KMS-11 (cell line): Measurements from ENCODE around the gene SAE1.
A peak's percentile ranks its signal among the peaks of the same experiment; 100 is the strongest.

Experiments
- H2AFZ ChIP-seq: fragments of 200-600 bp; sonication (generic); 2 replicates; pipeline ENCODE4 v1.6.1; 2016; ENCODE audit warnings: antibody characterized with exemption, mixed run types, low read depth
- H3K27ac ChIP-seq: fragments of 200-600 bp; sonication (generic); 2 replicates; pipeline ENCODE4 v1.6.1; 2016; ENCODE audit warnings: mild to moderate bottlenecking, mixed run types
- H3K27me3 ChIP-seq: fragments of 200-600 bp; sonication (generic); 2 replicates; pipeline ENCODE4 v1.6.1; 2017; ENCODE audit warnings: mild to moderate bottlenecking, low read depth, mixed run types, moderate library complexity; ENCODE audit not compliant: insufficient read depth
- H3K36me3 ChIP-seq: fragments of 200-600 bp; sonication (generic); 2 replicates; pipeline ENCODE4 v1.6.1; 2017; ENCODE audit warnings: mild to moderate bottlenecking, mixed run types; ENCODE audit not compliant: insufficient read depth
- H3K4me1 ChIP-seq: fragments of 200-600 bp; sonication (generic); 2 replicates; pipeline ENCODE4 v1.6.1; 2016; ENCODE audit warnings: mild to moderate bottlenecking, low read depth, mixed run types; ENCODE audit not compliant: poor library complexity, severe bottlenecking
- H3K4me2 ChIP-seq: fragments of 200-600 bp; sonication (generic); 2 replicates; pipeline ENCODE4 v1.7.0; 2016; ENCODE audit warnings: mild to moderate bottlenecking, mixed run types
- H3K4me3 ChIP-seq: fragments of 200-600 bp; sonication (generic); IDR thresholded peaks from 2 replicates; pipeline ENCODE4 v1.6.1; 2017; ENCODE audit warnings: low read depth, low read length, mixed read lengths; ENCODE audit not compliant: insufficient read depth
- H3K79me2 ChIP-seq: fragments of 200-600 bp; sonication (generic); 2 replicates; pipeline ENCODE4 v1.6.1; 2016; ENCODE audit warnings: low read depth, mixed run types; ENCODE audit not compliant: insufficient read depth
- H3K9ac ChIP-seq: fragments of 200-600 bp; sonication (generic); 2 replicates; pipeline ENCODE4 v1.6.1; 2016; ENCODE audit warnings: mild to moderate bottlenecking, mixed run types
- H4K20me1 ChIP-seq: fragments of 200-600 bp; sonication (generic); 2 replicates; pipeline ENCODE4 v1.6.1; 2016; ENCODE audit warnings: mild to moderate bottlenecking, mixed run types; ENCODE audit not compliant: insufficient read depth
- TF ChIP-seq, protein P1 (sequence below): fragments of 200-600 bp; sonication (generic); conservative IDR thresholded peaks from 2 replicates; pipeline ENCODE4 v1.6.1; 2017; ENCODE audit warnings: low read depth, mild to moderate bottlenecking, antibody characterized with exemption, low read length, moderate library complexity, mixed read lengths

The SAE1 gene

DNA sequence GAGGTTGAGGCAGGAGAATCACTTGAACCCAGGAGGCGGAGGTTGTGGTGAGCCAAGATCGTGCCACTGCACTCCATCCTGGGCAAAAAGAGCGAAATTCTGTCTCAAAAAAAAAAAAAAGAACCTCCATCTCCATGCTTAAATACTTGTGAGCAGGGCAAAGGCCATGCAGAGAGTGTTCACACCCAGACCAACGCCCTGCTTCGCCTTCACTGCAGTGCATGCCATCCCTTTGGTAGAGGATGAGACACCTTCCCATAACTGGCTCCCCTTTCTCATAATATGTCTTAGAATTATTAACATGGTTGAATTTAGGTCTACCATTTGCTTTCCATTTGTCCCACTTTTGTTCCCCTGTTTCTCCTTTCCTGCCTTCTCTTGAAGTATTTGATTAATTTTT is 84.9 kb downstream of the SAE1 start:
- Histone ChIP-seq H3K4me3 (no peak overlapping the region), H4K20me1 (no peaks in the 10 kb centered on the region), H2AFZ (no peak overlapping the region), H3K4me2 (no peak overlapping the region), H3K36me3 (no peaks in the 10 kb centered on the region), H3K27me3 (no peaks in the 10 kb centered on the region), H3K4me1 (peaks cover 11% of the 10 kb centered on the region), H3K27ac (no peak overlapping the region), H3K79me2 (no peaks in the 10 kb centered on the region), H3K9ac (no peak overlapping the region)
- TF ChIP-seq, protein P1, sequence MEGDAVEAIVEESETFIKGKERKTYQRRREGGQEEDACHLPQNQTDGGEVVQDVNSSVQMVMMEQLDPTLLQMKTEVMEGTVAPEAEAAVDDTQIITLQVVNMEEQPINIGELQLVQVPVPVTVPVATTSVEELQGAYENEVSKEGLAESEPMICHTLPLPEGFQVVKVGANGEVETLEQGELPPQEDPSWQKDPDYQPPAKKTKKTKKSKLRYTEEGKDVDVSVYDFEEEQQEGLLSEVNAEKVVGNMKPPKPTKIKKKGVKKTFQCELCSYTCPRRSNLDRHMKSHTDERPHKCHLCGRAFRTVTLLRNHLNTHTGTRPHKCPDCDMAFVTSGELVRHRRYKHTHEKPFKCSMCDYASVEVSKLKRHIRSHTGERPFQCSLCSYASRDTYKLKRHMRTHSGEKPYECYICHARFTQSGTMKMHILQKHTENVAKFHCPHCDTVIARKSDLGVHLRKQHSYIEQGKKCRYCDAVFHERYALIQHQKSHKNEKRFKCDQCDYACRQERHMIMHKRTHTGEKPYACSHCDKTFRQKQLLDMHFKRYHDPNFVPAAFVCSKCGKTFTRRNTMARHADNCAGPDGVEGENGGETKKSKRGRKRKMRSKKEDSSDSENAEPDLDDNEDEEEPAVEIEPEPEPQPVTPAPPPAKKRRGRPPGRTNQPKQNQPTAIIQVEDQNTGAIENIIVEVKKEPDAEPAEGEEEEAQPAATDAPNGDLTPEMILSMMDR = no peak

DNA sequence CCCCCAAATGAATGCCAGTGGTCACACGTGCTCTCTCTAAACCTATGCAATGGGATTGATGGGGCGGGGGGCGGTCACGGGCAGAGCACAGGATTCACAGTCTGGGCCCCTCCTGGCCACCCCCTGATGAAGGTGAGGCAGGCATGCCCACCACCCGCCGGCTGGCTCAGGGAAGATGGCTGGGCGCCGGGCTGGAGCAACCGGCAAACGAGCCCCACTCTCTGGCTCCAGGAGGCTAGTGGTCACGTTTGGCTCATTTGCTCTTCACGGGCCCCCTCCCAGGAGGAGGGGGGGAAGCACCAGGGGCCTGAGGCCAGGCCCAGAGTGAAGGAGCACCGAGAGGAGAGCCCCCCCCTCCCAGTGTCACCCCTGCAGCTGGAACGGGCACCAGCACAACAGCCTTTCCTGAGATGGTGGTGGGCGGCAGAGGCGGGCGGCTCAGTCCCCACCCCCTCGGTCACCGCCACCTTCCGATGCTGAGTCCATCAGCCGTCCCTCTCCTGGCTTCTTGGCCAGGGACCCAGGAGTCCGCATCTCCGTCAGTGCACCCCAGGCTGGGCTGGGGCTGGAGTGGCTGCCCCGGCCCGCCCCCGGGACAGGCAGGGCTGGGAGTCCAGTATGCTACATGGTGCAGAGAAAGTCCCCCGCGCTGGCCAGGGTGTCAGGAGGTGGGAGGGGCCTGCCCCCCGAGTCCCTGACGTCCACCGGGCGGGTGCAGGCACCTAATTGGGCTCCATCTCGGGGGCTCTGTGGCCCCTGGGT is 90.6 kb downstream of the SAE1 start:
- Histone ChIP-seq H3K4me1 (peaks cover 12% of the 10 kb centered on the region), H3K36me3 (no peaks in the 10 kb centered on the region), H3K9ac (no peak overlapping the region), H3K79me2 (no peaks in the 10 kb centered on the region), H3K27ac (no peak overlapping the region), H3K4me2 (no peak overlapping the region), H2AFZ (no peak overlapping the region), H3K4me3 (no peak overlapping the region), H4K20me1 (no peaks in the 10 kb centered on the region), H3K27me3 (no peaks in the 10 kb centered on the region)
- TF ChIP-seq, protein P1 = no peak

DNA sequence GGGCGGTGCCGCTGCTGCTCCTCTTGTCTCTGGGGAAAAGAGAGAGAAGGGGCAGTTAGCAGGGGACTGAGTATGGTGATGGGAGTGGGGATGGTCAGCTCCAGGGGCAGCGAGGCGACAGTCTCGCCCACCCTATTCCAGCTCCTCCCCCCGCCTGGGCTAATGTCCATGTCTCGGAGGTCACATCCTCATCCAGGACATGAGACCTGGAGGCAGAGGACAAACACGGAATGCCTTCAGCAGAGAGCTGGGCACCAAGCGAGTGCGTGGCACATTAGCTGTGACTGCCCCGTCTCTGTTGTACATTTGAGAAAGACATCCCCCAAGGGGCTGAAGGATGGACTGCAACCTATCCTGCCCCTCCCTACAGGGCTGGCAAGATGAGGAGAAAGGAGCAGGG is 91.3 kb downstream of the SAE1 start:
- peaks cover 17% of the 10 kb centered on the region for H3K4me1 ChIP-seq
- H3K36me3 ChIP-seq = no peaks in the 10 kb centered on the region
- no peak overlapping the region for H3K9ac ChIP-seq
- TF ChIP-seq, protein P1 = no peak
- H3K27me3 ChIP-seq = no peaks in the 10 kb centered on the region
- H3K27ac ChIP-seq = no peak overlapping the region
- no peak overlapping the region for H2AFZ ChIP-seq
- no peaks in the 10 kb centered on the region for H3K79me2 ChIP-seq
- H3K4me2 ChIP-seq = no peak overlapping the region
- no peaks in the 10 kb centered on the region for H4K20me1 ChIP-seq
- H3K4me3 ChIP-seq = no peak overlapping the region

DNA sequence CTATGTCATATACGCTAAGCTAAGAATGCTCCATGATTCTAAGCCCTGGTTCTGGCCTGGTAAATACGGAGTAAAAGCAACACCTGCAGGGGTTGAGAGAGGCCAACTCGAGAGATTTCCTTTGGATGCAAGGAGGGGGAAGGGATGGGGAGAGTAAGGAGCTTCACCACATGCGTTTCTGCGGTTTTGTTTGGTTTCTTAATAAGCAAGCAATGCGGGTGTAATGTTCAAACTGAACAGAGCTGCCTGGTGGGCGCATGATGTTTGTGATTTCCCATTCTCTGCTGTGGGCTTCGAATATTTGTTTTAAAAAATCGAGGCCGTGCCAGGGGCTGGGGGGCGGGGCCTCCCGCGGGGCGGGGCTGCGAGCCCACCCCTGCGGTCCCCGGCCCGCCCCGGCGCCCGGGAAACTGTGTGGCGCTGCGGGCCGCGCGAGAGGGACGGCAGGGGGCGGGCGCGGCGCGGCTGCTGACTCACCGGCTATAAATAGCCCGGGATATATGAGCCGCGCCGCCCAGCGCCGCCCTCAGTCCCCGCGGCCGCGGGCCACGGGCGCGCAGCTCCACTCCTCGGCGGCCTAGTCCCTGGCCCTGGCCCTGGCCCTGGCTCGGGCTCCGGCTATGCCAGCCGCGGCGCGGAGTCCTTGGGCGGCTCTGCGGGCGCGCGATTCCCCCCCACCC is 95.3 kb downstream of the SAE1 start:
- peak overlapping the region; percentile 56 for H2AFZ ChIP-seq
- peak overlapping the region; percentile 82 for H3K9ac ChIP-seq
- no peaks in the 10 kb centered on the region for H3K27me3 ChIP-seq
- TF ChIP-seq, protein P1 = peak; percentile 47
- no peak overlapping the region for H3K4me3 ChIP-seq
- peak overlapping the region; percentile 100 for H3K4me2 ChIP-seq
- H4K20me1 ChIP-seq = no peaks in the 10 kb centered on the region
- H3K36me3 ChIP-seq = no peaks in the 10 kb centered on the region
- no peaks in the 10 kb centered on the region for H3K79me2 ChIP-seq
- H3K27ac ChIP-seq = peak overlapping the region; percentile 90
- H3K4me1 ChIP-seq = peaks cover 36% of the 10 kb centered on the region
